Type B pancreatic cell (in vitro differentiated cells): ENCODE measurements around the gene ABL1. TPM values are rescaled to one million over a fixed set of nuclear protein-coding genes. Genes with fewer than 3 reads are reported as not detected.

ENCODE experiments used
- DNase-seq: peaks from one replicate; pipeline ENCODE4 v3.0.0; 2021; ENCODE audit warnings: mixed read lengths; ENCODE audit not compliant: unreplicated experiment; ENCODE audit errors: extremely low spot score
- H3K27ac Mint-ChIP-seq: 2 replicates; pipeline ENCODE4 v1.8.0; 2021; ENCODE audit warnings: mild to moderate bottlenecking, mixed read lengths
- H3K27me3 Mint-ChIP-seq: 2 replicates; pipeline ENCODE4 v1.8.0; 2021; ENCODE audit warnings: mixed read lengths
- H3K36me3 Mint-ChIP-seq: 2 replicates; pipeline ENCODE4 v1.8.0; 2021; ENCODE audit warnings: mixed read lengths
- H3K4me1 Mint-ChIP-seq: one replicate; pipeline ENCODE4 v1.8.0; 2021; ENCODE audit warnings: mixed read lengths; ENCODE audit not compliant: unreplicated experiment
- H3K4me3 Mint-ChIP-seq: 2 replicates; pipeline ENCODE4 v1.8.0; 2021; ENCODE audit warnings: mild to moderate bottlenecking, mixed read lengths
- H3K9me3 Mint-ChIP-seq: 2 replicates; pipeline ENCODE4 v1.8.0; 2021; ENCODE audit warnings: mixed read lengths
- CTCF ChIP-seq: fragments of 200-600 bp; sonication (generic); conservative IDR thresholded peaks from 2 replicates; pipeline ENCODE4 v1.5.0; 2021; ENCODE audit warnings: antibody characterized with exemption, mild to moderate bottlenecking
- total RNA-seq: library from RNA; stranded (reverse); gene quantifications from 2 replicates; pipeline ENCODE4 v1.2.1, GENCODE V29; 2021; ENCODE audit warnings: low replicate concordance

Gene ABL1
- total RNA-seq, 1 donor from 2014 or later: 91.8 TPM

DNA sequence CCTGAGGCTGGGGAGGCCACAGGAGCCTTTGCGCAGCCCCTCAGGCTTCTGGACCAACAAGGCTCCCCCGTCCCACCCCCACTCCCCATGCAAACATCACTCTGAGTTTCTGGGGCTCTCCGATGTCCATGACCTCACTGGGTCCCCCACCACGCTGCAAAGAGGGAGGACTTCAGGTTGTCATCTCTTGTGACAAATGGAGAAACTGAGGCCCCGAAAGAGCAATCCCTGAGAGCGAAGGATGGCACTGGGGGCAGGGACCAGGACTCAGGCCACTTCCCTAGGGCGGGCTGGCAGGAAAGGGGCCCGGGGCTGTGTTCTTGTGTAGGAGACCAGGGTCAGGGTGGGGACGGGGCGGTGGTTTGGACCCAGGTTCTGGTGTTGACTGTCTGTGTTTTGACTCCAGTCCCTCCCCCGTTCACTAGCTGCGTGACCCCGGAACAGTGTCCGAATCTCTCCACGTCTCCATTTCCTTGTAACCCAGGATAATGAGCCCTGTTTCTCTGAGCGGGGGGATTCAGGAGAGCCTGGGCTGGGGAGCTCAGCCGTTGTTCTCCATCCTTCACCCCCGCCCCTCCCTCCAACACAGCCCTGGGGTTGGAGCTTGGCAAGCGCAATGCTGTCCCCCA is 90.1 kb downstream of the ABL1 start:
- Mint-ChIP-seq H3K4me1 (peaks cover 29% of the 10 kb centered on the region), H3K4me3 (no peak overlapping the region), H3K27ac (no peak overlapping the region), H3K9me3 (no peaks in the 10 kb centered on the region), H3K27me3 (peaks cover 18% of the 10 kb centered on the region), H3K36me3 (no peaks in the 10 kb centered on the region)
- no peak for TF ChIP-seq CTCF
- no peak for DNase-seq

DNA sequence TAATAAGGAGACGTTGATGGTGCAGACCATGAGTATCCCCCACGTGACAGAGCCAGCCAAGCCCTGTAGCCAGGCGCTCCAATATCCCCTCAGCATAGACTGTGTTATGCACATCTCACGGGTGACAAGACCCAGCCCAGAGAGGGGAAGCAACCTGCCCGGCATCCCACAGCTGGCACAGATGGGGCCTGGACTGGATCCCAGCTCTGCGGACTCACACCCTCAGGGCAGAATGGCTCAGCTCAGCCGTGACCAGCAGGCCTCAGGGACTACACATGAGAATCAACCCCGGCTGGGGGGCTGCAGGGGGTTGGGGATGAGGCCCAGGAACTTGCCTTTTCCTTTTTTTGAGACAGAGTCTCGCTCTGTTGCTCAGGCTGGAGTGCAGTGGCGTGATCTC is 92.3 kb downstream of the ABL1 start:
- peaks cover 15% of the 10 kb centered on the region for H3K27me3 Mint-ChIP-seq
- no peak for TF ChIP-seq CTCF
- H3K9me3 Mint-ChIP-seq: no peaks in the 10 kb centered on the region

DNA sequence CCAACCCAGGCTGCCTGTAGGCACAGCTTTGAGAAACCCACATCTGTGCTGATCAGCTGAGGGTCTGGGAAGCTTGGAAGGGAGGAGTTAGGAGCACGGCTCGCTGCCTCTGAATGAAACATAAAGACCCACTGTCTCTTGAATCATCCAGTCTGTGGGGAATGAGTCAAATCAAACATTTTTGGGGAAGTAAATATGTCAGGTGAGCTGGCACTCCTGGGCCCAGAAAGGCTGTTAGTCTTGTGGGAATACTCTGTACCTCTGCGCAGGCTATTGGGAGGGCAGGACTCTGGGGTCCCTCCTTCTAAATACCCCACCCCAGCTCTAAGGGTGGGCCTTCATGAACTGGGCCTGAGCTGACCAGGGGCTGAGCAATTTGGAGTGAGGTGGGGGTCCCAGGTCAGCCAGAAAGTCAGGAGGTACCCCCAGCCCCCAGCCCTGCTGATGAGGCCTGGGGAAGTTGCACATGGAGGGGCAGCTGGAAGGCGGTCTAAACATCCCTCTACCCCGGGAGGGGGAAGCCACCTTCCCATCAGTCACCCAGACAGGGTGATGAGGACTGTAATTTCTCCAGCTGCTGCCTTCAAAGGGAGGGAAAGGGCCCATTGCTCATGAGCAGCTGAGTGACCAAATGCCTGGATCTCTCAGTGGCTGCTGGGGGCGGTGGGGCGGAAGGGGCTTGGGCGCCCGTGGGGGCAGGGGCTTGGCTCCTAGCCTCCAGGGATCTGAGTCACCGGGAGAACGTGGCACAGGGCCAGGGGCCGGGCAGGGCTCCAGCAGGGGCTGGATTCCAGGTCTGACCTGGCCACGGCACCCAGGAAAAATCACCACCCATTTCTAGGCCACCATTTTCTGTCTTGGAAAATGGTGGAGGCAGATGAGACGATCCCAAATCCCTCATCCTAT is 93.2 kb downstream of the ABL1 start:
- Mint-ChIP-seq H3K27me3 (peaks cover 16% of the 10 kb centered on the region), H3K4me3 (no peak overlapping the region), H3K9me3 (no peaks in the 10 kb centered on the region), H3K4me1 (peaks cover 22% of the 10 kb centered on the region), H3K27ac (no peak overlapping the region), H3K36me3 (no peaks in the 10 kb centered on the region)
- TF ChIP-seq CTCF: no peak
- DNase-seq: no peak

More for the DNA sequence above, 92.3 kb downstream of the ABL1 start:
- Mint-ChIP-seq H3K27ac (no peak overlapping the region), H3K36me3 (no peaks in the 10 kb centered on the region), H3K4me1 (peaks cover 21% of the 10 kb centered on the region), H3K4me3 (no peak overlapping the region)
- DNase-seq: no peak

DNA sequence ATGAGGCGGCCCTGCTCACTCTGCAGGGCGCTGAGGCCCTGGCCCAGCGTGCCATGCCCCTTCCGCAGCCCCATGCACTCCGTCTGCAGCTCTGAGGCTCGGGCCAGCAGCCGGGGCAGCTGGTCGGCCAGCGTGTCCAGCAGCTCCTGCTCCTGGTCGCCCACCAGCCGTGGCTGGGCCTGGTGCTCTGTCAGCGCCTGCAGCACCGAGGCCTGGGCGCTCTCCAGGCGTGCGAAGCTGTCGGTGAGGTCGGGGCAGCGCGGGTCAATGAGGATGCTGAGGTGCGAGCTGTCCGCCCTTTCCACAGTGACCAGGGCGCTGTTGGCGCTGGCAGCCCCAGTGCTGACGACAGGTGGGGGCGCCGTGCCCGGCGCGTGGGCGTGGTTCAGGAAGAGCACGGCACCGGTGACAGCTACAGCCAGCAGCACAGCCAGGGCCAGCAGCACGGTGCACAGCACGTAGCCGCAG is 94.6 kb downstream of the ABL1 start:
- TF ChIP-seq CTCF: no peak
- no peaks in the 10 kb centered on the region for H3K9me3 Mint-ChIP-seq
- no peaks in the 10 kb centered on the region for H3K36me3 Mint-ChIP-seq
- no peak overlapping the region for H3K4me3 Mint-ChIP-seq
- H3K27ac Mint-ChIP-seq: no peak overlapping the region
- peaks cover 23% of the 10 kb centered on the region for H3K4me1 Mint-ChIP-seq
- peaks cover 18% of the 10 kb centered on the region for H3K27me3 Mint-ChIP-seq
- DNase-seq: no peak

DNA sequence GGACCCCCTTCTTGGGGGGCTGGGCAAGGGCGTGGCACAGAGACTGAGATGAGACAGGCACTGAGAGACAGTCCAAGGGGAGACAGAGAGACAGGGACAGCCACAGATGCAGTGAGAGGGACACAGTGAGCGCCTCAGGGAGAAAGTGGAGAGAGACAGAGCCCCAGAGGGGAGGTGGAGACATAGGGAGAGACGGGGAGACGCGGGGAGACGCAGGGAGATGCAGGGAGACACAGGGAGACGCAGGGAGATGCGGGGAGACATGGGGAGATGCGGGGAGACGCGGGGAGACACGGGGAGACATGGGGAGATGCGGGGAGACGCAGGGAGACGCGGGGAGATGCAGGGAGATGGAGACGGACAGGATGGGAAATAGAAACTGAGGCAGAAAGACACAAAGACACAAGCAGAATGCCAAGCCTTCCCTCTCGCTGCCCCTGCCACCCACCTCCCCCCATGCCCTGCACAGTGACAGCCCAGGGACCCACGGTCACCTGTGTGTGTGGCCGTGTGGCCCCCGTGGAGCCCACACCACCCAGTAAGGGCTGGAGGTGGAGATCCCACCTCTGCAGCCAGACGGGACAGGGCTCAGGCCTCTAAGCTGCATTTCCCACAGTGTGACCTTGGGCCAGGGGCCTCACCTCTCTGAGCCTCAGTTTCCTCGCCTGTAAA is 95.2 kb downstream of the ABL1 start:
- DNase-seq: no peak
- TF ChIP-seq CTCF: no peak
- no peak overlapping the region for H3K27ac Mint-ChIP-seq
- no peaks in the 10 kb centered on the region for H3K36me3 Mint-ChIP-seq
- peaks cover 25% of the 10 kb centered on the region for H3K27me3 Mint-ChIP-seq
- peaks cover 27% of the 10 kb centered on the region for H3K4me1 Mint-ChIP-seq
- H3K9me3 Mint-ChIP-seq: no peaks in the 10 kb centered on the region
- no peak overlapping the region for H3K4me3 Mint-ChIP-seq
